Iris pigment epithelial cell (primary cell): ENCODE results near the gene APCS.
A peak's percentile ranks its signal among the peaks of the same experiment; 100 is the strongest.

Experiments used
- DNase-seq: peaks from one replicate; pipeline ENCODE4 v3.0.0-alpha.2; 2011; ENCODE audit warnings: low read depth

APCS gene

GRCh38 chr1:159587461-159587951, at the start of gene APCS:
TSS of gene APCS (plus strand) at chr1:159587826. CDS start at chr1:159587922, 96 bp downstream.
- no peak for DNase-seq

GRCh38 chr1:159548126-159548525, 39.5 kb upstream of the APCS start:
- DNase-seq: no peak

- DNase-seq: peak; percentile 32
Measured at GRCh38 chr1:159554261-159554660, 33.4 kb upstream of the APCS start.

GRCh38 chr1:159554696-159555095, 32.9 kb upstream of the APCS start:
- DNase-seq: peak; percentile 55

GRCh38 chr1:159556931-159557369, 30.7 kb upstream of the APCS start:
- DNase-seq: no peak

- DNase-seq: no peak
Measured at GRCh38 chr1:159560599-159560998, 27.0 kb upstream of the APCS start.

- DNase-seq: no peak
Measured at GRCh38 chr1:159561497-159561896, 26.1 kb upstream of the APCS start.

GRCh38 chr1:159562680-159563079, 24.9 kb upstream of the APCS start:
- no peak for DNase-seq

GRCh38 chr1:159577446-159577845, 10.2 kb upstream of the APCS start:
- DNase-seq: no peak

GRCh38 chr1:159580340-159580739, 7.3 kb upstream of the APCS start:
- DNase-seq: no peak

- DNase-seq: peak; percentile 83
Measured at GRCh38 chr1:159581422-159581821, 6.2 kb upstream of the APCS start.

- no peak for DNase-seq
Measured at GRCh38 chr1:159584536-159584935, 3.1 kb upstream of the APCS start.

GRCh38 chr1:159591981-159592380, 4.4 kb downstream of the APCS start:
- DNase-seq: peak; percentile 20

GRCh38 chr1:159594625-159595405, 7.2 kb downstream of the APCS start:
- peak; percentile 64 for DNase-seq

- peak; percentile 98 for DNase-seq
Measured at GRCh38 chr1:159598196-159598595, 10.6 kb downstream of the APCS start.

GRCh38 chr1:159600894-159601293, 13.3 kb downstream of the APCS start:
- peak; percentile 25 for DNase-seq

GRCh38 chr1:159602501-159602999, 14.9 kb downstream of the APCS start:
- no peak for DNase-seq

GRCh38 chr1:159612211-159612885, 24.7 kb downstream of the APCS start:
- no peak for DNase-seq

GRCh38 chr1:159632922-159633321, 45.3 kb downstream of the APCS start:
- DNase-seq: no peak
